ENCODE results near the gene NAT8L.
A peak's percentile ranks its signal among the peaks of the same experiment; 100 is the strongest.

Gene NAT8L

DNA sequence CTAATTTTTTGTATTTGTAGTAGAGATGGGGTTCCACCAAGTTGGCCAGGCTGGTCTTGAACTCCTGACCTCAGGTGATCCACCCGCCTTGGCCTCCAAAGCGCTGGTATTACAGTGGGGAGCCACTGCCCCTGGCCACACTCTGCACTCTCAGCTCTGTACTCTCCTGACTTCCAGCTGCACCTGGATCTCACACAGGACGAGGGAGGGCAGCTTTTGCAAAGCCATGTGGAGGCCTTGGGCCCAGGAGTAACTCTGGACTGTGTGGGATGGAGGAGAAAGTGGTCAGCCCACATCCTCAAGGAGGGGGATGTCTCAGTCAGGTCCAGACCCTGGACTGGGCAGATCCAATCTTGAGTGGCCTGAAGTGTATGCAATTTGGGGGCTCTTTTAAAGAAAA, 23.0 kb downstream of the NAT8L start:
- intact Hi-C loops (cut with DNase I), result no loop called here
- peak in 6 of 42 donors; percentile 9 to 32 (median 17) for DNase-seq

DNA sequence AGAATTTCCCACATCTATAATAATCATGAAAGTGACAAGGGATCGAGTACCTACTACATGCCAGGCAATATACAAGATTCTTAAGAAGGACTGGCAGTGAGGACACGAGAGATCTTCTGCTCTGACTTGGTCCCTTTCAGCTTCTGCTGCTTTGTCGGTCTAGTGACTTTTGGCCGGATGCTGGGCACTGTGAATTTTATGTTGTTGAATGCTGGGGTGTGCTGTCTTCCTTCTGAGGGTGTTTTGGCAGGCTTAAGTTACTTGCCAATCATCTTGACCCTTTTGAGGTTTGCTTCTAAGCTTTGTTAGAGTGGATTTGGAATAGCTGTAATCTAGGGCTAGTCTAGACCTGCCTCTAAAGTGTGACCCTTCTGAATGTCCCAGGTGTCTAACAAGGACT, 23.5 kb downstream of the NAT8L start:
- intact Hi-C loops (cut with DNase I), result no loop called here

DNA sequence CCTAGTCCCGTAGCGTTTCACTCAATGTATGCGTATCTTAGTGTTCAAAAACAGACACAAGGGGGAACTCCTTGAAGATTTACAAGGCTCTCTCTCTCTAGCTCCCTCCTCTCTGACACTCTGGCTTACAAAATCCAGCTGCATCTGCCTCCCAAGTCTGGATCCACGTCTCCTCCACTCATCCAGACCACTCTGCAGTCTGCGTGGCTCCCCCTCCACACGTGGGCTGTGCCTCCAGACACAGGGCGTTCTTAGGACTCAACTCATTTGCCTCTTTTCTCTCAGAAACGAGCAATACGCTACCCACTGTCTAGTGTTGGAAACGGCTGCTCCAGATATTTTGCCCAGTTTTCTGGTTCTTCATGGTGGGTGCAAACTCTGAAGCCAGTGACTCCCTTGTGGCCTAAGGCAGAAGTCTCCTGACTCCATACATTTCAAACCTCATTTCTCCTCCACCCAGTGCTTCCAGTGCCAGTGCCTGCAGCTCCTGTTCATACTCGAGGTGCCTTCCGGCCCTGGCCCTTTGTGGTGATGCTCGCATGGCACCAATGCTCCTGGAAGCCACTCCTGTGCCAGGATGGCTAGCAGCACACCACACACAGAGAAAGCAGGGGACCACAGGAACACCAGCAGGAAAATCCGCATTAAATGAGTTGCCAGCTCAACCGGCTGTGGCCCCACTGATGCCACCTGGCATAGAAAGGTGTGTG, 24.1 kb downstream of the NAT8L start:
- intact Hi-C loops (cut with DNase I), result no loop called here
- DNase-seq, result peak in 9 of 42 donors; percentile 2 to 37 (median 14)

More for the DNA sequence above, 23.5 kb downstream of the NAT8L start:
- DNase-seq, result peak in 5 of 42 donors; percentile 2 to 13 (median 5)

DNA sequence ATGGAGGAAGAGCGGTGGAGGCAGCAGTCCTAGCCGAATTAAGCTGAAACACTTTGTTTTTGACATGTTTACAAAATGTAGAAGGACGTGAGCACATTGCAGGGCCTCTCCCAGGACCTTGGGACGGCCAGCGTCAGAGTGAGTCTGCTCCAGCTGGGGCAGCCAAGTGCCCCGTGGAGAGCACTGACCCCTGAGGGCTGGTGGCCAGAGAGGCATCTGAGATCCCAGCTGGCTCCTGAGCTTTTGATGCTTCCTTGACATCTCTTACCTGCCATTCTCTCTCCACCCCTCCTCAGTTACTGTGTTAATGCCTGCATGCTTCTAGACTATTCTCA, 24.7 kb downstream of the NAT8L start:
- intact Hi-C loops (cut with DNase I), result no loop called here

DNA sequence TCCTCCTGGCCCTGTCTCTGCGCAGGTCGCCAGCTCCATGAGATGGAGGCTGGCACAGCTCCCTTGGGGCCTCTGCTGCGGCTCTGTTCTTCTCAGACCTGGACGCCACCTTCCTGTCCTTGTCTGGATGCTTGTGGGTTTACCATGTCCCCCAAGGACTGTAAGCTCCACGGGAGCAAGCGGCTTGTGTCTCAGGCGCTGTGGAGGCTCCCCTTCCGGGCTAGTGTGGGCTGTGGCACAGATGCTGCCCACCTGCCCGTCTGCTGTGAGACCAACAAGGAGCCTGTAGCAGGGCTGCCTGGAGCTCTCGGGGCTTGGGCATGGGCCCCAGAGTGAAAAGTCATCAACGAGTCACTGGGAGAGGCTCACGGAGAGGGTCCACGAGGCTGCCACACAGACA, 25.2 kb downstream of the NAT8L start:
- intact Hi-C loops (cut with DNase I), result no loop called here
- DNase-seq, result peak in 10 of 42 donors; percentile 1 to 36 (median 10)

More for the DNA sequence above, 24.7 kb downstream of the NAT8L start:
- DNase-seq, result peak in 8 of 42 donors; percentile 4 to 36 (median 12)

DNA sequence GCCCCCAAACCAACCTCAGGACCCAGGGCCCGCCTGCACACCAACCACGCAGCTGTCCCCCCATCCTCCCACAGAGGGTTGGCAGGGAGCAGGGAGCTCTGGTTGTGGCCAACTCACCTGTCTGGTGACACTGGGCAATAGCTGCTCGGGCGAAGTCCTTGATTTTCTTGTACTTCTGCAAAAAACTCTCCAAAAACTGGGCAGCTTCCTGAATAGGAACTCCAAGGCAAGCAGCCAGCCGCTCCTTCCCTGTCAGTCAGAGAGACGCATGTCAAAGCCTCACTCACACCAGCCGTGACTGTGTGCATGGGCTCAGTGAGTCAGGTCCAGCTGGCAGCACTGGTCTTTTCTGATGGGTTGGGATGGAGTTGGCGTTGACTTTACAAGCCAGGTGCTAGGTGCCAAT, 26.4 kb downstream of the NAT8L start:
- intact Hi-C loops (cut with DNase I), result no loop called here

DNA sequence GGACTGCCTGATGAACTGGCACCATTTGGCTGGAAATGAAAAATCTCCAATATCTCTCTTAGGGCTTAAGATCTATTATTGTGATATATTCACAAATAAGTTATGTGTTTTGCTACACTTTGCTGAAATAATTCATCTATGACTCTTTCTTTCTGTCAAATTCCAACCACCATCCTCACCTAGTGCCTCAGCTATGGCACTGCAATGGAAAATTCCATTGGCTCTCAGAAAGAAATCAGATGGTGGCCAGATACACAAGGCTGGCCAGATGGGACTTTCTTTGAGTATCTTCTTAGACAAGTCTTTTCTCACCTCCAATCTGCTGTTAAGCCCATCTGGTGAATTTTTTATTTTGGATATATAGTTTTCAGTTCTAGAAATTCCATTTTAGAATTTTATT, 28.0 kb downstream of the NAT8L start:
- intact Hi-C loops (cut with DNase I), result no loop called here
- peak in 1 of 42 donors; percentile 21 for DNase-seq

More for the DNA sequence above, 26.4 kb downstream of the NAT8L start:
- peak in 10 of 42 donors; percentile 4 to 38 (median 20) for DNase-seq

DNA sequence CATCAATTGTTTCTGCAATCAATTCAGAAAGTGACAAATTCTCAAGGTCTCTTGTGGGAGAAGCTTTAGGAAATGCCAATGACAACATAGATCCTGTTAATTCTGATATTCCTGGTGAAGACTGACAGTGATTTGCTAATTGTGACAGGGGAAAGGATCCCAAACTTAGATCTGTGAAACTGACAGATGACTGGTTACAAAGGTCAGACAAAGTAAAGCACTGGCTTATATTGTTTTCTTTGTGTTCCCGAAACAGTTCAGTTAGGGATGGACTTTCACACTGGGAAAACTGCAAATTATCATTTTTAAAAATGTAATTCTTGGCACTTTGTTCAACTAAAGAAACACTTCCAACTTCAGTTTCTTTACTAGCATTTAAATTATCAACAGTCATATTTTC, 30.1 kb downstream of the NAT8L start:
- DNase-seq, result no peak
- intact Hi-C loops (cut with DNase I), result no loop called here

DNA sequence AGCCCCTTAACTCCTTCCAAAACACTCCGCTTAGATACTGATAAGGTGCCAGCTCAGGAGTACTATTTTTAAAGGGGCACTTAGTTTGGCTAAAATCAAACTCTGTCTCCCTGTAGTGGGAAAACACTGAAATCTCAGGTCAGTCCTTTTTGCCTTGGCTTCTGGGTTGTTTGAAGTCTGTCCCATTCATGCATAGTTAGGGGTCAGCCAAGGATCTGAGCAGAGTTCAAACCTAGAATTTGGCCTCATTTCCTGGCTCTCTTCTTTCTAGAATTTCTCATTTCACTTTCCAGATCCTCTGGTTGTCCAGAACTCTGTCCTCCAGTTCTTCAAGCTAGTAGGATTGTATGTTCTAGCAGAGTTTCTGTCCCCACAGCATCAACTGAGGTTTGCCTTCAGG, 31.5 kb downstream of the NAT8L start:
- intact Hi-C loops (cut with DNase I), result no loop called here
- DNase-seq, result no peak

DNA sequence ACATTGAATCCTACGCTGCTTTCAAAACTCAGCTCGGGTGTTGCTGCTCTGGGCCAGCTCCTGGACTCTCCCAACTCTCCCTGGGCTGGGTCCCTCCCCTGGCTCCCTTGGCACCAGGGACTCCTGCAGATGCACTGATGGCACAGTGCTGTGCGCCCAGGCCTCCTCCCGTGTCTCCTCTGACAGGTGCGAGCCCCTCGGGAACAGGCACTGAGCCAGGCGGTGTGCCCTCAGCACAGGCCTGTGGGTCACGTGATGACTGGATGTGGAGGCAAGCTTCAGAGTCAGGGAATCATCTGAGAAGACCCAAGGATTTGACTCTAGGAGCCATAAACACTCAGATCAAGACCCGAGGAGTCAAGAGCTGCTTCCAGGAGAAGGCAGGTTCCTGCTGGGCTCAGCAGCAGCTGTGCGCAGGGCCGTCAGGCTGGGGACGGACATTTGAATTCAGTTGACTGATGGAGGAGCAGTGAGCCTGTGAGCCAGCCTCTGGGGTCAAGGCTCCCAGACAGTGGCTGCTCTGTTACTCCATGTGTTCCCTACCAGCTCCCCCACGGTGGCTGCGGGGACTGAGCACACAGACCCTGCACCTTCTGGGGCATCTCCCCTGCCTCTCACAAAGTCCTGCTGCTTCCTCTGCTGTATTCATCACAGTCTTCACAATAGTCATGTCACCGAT, 33.0 kb downstream of the NAT8L start:
- DNase-seq, result peak in 7 of 42 donors; percentile 25 to 57 (median 44)
- intact Hi-C loops (cut with DNase I), result no loop called here

DNA sequence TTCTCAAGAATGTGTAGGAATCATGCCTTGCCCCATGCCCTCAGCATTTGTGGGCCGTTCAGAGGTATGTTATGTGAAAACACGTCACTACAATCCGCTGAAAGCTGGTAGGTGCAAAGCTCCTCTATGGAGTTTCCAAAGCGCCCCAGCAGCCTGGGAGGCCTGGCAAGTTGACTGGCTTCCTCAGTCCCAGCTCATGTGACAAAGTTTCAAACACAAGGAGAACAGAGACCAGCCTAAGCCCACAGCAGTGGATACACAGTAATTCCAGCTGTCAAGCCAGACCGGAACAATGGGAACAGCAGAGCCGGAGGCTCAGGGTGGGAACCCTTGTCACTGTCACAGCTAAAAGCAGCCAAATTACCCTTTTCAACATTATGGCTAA, 33.5 kb downstream of the NAT8L start:
- peak in 8 of 42 donors; percentile 17 to 51 (median 41) for DNase-seq
- intact Hi-C loops (cut with DNase I), result no loop called here

DNA sequence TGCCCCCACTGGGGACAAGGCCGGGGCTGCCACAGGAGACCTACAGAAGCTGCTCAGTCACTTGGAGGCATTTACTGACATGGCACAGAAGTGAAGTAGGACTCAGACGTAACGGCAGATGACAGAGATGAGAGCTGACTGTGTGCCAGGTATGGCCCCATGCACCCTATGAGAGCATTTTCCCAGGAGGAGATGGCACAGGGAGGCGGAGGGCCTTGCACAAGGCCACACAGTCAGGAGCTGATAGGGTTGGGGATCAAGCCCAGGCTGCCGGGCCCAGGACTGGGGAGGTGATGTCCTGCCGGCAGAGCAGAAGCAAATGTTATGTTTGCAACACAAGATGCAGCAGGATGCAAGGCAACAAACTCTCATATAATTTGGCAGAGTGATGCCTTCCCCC, 34.1 kb downstream of the NAT8L start:
- peak in 4 of 42 donors; percentile 14 to 38 (median 24) for DNase-seq
- intact Hi-C loops (cut with DNase I), result no loop called here

DNA sequence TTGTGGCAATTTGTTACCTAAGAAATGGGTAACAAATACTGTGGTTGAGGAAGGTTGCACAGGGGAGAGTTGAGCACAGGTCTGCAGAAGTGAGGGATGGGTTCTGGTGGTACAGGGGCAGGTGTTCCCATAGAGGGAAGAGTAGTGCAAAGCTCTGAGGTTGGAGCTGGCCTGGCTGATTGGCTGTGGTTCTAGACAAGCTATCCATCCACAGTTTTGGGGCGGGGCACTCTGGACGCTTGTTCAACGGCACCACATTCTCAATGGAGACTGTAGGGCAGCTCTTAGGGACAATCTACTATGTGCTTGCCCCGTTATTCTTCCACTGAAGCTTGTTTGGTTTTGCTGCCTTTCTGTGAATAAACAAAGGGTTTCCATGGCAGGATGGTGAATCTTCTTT, 35.4 kb downstream of the NAT8L start:
- intact Hi-C loops (cut with DNase I), result no loop called here
- peak in 2 of 42 donors; percentile 32 to 33 for DNase-seq

DNA sequence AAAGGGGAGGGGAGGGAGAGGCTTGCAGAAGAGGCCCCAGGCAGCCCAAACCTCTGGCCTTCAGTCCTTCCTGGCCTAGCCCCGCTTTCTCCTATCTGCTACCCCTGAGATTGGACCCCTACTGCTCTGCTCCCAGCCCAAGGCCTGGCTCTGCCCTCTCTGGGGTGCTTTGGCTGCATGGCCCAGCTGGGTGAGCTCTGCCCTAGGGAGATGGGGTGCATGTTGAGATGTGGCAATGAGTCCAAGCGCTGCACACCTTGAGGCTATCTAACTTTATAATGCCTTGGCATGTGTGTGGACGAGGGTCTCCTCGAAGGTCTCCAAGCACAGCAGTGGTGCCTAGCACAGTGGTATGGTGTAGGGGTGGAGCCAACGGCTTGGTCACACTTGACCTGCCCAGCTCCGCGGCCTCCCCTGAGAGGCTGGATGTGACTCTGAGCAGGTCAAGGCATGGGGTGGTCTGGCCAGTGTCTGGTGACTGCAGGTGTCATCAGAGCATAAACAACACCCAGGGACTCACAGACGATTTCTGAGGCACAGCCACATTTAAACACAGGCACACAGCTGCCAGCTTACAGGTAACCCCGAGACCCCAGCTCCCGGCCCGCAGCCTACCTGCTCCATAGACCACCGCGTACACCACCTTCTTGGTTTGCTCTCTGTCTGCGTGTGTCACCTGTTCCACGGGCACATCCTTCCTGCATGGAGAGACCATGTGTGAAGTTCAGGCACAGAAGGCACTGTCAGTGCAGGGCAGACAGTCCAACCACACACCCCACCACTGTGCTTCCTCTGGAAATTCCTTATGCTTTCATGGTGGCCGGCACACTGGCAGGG, 36.3 kb downstream of the NAT8L start:
- intact Hi-C loops (cut with DNase I), result no loop called here
- peak in 3 of 42 donors; percentile 15 to 23 (median 17) for DNase-seq

DNA sequence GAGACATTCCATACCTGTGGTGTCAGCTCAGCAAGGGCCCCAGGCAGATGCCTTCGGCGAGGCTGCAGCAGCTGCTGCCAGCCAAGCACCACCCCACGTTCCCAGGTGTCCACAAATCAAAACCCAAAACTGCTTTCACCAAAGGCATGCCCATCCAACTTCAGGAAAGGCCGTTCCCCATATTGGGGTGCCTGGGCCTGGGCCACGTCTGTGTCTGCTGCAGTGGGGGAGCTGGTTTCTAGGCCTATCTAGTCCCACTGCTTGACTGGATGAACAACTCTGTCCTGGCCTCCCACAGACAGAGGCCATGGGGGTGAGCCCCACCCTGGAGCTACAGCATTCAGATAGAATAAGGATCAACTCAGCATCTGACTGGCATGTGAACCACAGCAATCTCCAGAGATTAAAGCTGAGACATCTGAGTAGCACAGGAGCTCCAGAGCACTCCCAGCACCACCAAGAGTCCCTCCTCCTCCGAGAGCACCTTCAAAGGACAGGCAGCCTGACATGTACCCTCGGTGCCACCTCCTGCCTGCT, 37.0 kb downstream of the NAT8L start:
- intact Hi-C loops (cut with DNase I), result no loop called here

DNA sequence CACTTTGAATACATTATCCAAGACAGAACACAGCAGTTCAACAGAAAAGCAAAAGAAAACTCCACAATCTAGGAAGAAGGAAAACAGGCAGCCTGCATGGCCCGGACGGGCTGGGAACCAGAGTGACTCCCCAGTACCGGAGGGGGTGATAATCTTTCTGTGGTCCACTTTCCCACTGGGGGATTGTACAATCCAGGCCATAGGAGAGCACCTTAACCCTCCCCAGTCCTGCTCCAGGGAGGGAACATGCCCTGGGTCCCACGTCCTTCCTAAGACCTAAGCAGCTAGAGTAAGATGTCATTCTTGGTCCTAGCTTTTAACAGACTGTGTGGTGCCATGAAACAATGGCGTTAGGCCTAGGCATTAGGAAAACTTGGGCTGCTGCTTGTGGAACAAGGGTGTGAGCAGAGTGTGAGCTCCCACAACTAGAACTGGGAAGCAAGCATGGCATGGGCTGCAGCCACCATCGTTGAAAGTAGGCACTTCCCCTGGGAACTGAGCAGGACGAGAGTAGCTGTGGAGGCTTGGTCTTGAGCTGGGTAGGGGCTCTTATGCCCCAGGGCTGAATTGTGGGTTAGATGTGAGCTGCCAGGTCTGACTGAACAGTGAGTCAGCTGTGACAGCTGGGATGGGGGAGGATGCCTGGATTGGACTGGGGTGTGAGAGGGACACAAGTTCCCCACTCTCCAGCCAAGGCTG, 42.4 kb downstream of the NAT8L start:
- intact Hi-C loops (cut with DNase I), result no loop called here
- no peak for DNase-seq

More for the DNA sequence above, 37.0 kb downstream of the NAT8L start:
- no peak for DNase-seq

DNA sequence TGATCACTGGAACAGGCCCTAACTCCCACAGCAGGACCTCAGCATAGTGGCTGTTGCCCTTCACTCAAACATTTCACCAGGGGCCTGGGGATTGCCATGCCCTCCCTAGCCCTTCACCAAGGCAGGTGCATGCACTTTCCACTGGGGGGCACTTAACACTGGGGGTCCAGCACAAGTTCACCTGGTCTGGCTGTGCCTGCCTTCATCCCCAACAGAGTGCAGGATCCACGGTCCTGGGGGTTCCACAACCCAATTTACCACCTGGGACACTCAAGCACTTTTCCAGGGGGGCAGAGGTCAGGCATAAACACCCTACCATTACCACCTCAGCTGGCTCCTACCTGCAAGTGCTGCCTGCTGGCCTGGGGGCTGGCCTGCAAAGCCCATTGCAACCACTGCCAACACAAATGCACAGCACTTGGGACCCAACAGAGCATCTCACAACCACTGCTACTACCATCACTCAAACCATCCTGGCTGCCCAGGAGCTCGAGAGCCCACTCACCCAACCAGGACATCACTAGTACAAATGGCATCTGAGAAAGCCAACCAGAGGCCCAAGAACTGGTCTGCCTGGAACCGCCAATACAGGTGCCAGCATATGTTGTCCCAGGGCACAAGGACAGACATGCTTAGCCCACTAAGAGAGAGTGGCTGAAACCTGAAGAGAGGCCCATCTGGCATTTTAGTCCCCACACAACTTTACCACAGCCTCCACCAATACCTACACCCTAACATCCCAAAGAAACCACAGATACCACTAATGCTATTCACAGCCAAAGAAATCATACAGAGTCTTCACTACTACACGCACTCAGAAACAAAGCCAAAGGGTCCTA, 43.1 kb downstream of the NAT8L start:
- DNase-seq, result peak in 1 of 42 donors; percentile 10
- intact Hi-C loops (cut with DNase I), result no loop called here

Data from head of caudate nucleus (tissue), 42 donors.